Aorta (tissue), 5 donors: ENCODE data around the gene PRR22. TPM values are rescaled to one million over a fixed set of nuclear protein-coding genes. Genes with fewer than 3 reads are reported as not detected.

ENCODE experiments used
- ATAC-seq: fragments of 200-7000 bp; cut with Tn5 transposase; one replicate; pipeline ENCODE4 v1.9.1; 2022; ENCODE audit warnings: moderate library complexity; ENCODE audit not compliant: low FRiP score
- DNase-seq, 2 donors: peaks; one replicate each; pipeline ENCODE4 v3.0.0-alpha.2; 2020
- H3K27ac ChIP-seq, 2 donors: one replicate each; pipeline ENCODE4 v1.5.1; 2013; ENCODE audit warnings: low read length in 2 of 2, mild to moderate bottlenecking in 2 of 2, moderate library complexity in 2 of 2, control low read depth in 1 of 2, inconsistent platforms in 1 of 2, low read depth in 1 of 2
- H3K27me3 ChIP-seq, 2 donors: one replicate each; pipeline ENCODE4 v1.6.1; 2013; ENCODE audit warnings: control low read depth in 1 of 2, low read length in 1 of 2, mild to moderate bottlenecking in 1 of 2, moderate library complexity in 1 of 2; ENCODE audit not compliant: insufficient read depth in 2 of 2, control insufficient read depth in 1 of 2
- H3K36me3 ChIP-seq, 2 donors: one replicate each; pipeline ENCODE4 v1.6.1; 2013; ENCODE audit warnings: control low read depth in 1 of 2, low read length in 1 of 2, mild to moderate bottlenecking in 1 of 2; ENCODE audit not compliant: insufficient read depth in 2 of 2, control insufficient read depth in 1 of 2
- H3K4me1 ChIP-seq, 2 donors: one replicate each; pipeline ENCODE4 v1.6.1; 2013; ENCODE audit warnings: low read length in 2 of 2, control low read depth in 1 of 2, mild to moderate bottlenecking in 1 of 2, moderate library complexity in 1 of 2; ENCODE audit not compliant: insufficient read depth in 2 of 2, control insufficient read depth in 1 of 2
- H3K4me3 ChIP-seq, 2 donors: one replicate each; pipeline ENCODE4 v1.5.1; 2013; ENCODE audit warnings: low read length in 2 of 2, control low read depth in 1 of 2, mild to moderate bottlenecking in 1 of 2
- H3K9me3 ChIP-seq: one replicate; pipeline ENCODE4 v1.6.1; 2013; ENCODE audit warnings: mild to moderate bottlenecking, low read length; ENCODE audit not compliant: control insufficient read depth
- WGBS, 2 donors: extraction: QIAGEN DNeasy Blood & Tissue Kit; methylation state at CpG; one replicate each; pipeline ENCODE4 v1.1.7; 2013; 5-methylcytosine and 5-hydroxymethylcytosine counted together
- intact Hi-C, 2 donors: fragments of 100-400 bp; cut with DNase I; formaldehyde crosslinking; loops; one replicate each; pipeline versions ENCODE4 v1.14.2 to v1.15.0; 2022
- polyA plus RNA-seq, 2 donors: library from polyadenylated mRNA; stranded (reverse); fragments of 200-250 nt; gene quantifications; one replicate each; pipeline ENCODE4 v1.2.3, GENCODE V29; 2013
- total RNA-seq, 2 donors: library from RNA; stranded (reverse); fragmentation: NEBNext Ultra II Directional; extraction: Animal tissue kit (Norgen Biotek cat#: 25700); gene quantifications; one replicate each; pipeline ENCODE4 v1.2.1, GENCODE V29; 2021
- donor health status: healthy with polysubstance abuse.
- donor health status: Bipolar disorder and iron deficiency.
- donor health status: DM: no; HTN: no; CAD: no.
- donor health status: DM: no; HTN: no; CAD: no.
- donor health status: DM: yes; HTN: yes; CAD: no.

The PRR22 gene
- total and polyA plus RNA-seq, 4 donors, result 0.38 to 5.2 (median 1.1) TPM

DNA sequence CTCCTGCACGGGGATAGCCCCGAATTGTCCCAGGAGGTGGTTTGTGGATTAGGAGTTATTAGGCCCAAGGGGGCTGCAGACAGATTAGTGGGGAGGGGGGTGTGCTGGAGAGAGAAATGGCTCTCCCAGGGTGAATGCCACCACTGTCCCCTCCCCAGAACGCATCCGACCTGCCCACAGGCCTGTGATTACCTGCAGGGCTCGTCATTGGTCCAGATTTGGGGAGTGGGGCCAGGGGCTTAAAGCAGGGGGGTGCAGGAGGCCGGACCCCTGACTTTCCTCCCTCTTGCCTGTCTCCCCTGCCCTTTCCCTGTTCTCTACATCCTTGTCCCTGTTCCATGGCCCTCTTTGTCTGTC is 21.6 kb upstream of the PRR22 start:
- no peak for DNase-seq
- H3K27ac ChIP-seq, result no peak overlapping the region

GRCh38 chr19:5805462-5806132 is 21.1 kb upstream of the PRR22 start:
- peak in 1 of 2 donors; percentile 41 for DNase-seq

More for the DNA sequence above, 21.6 kb upstream of the PRR22 start:
- no peaks in the 10 kb centered on the region for H3K36me3 ChIP-seq
- WGBS, 2 donors, result 27 to 43% methylated on average over 6 of the region's 6 CpGs
- no peak overlapping the region for H3K4me3 ChIP-seq
- H3K27me3 ChIP-seq, result no peaks in the 10 kb centered on the region
- H3K9me3 ChIP-seq, result no peaks in the 10 kb centered on the region
- intact Hi-C loops, result loop anchor here (10.0 kb wide), 2 partner anchors 89 to 219 kb away; no protein-coding TSS in a partner anchor
- H3K4me1 ChIP-seq, result no peaks in the 10 kb centered on the region
- ATAC-seq, result no peak

DNA sequence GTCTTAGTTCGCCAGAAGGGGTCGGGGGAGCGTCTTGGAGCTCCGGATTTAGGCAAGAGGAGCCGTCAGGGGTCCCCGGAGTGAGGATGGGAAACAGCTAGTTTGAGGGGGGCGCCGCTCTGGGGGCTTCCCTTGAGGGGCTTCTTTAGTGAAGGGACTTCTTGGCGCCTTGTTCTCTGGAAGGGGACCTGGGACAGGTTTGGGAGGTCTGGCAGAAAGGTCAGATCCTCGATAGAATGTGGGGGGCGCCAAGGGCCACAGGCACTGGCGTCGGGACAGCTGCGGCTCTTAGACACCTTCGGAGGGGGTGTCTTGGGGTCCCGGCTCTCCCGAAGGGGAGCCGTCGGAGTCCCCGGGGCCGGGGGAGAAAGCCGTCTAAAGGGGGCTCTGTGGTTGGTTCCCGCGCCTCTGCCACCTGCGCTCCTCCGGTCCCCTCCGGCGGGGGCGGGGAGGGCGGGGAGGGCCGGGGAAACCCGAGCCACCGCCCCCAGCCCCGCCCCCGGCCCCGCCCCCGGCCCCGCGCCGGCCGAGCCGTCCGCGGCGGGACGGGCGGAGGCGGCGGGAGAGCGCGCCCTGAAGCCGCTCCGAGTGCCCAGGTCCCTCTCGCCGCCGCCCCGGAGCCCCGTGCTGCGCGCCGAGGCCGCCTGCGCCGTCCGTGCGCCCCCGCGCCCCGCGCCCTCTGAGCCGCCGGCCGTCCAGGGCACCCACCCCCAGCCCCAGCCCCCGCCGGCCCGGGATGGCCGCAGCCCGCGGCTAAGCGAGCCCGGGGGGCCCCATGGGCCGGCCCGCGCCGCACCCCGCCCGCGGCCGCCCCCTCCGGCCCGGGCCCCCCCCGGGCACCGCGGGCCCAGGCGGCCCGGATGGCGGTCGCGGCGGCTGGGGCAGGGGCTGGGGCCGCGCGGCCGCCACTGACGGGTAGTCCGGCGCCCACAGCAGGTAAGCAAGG is 20.2 kb upstream of the PRR22 start, which contains the start of gene NRTN:
NRTN (plus strand) TSS at position 552 of the 946 bp plus-strand sequence. CDS start 19,099 bp downstream, outside the sequence.
- intact Hi-C loops, result loop anchor here (10.0 kb wide), 2 partner anchors 90 to 220 kb away; no protein-coding TSS in a partner anchor

More at GRCh38 chr19:5805462-5806132, 21.1 kb upstream of the PRR22 start:
- no peaks in the 10 kb centered on the region for H3K4me1 ChIP-seq
- no peak overlapping the region for H3K4me3 ChIP-seq
- H3K27me3 ChIP-seq, result no peaks in the 10 kb centered on the region
- ATAC-seq, result no peak
- no peaks in the 10 kb centered on the region for H3K36me3 ChIP-seq
- intact Hi-C loops, result loop anchor here (10.0 kb wide), 2 partner anchors 89 to 219 kb away; no protein-coding TSS in a partner anchor
- WGBS, 2 donors, result 2% methylated on average over 41 to 46 of the region's 46 CpGs
- H3K9me3 ChIP-seq, result no peaks in the 10 kb centered on the region
- no peak overlapping the region for H3K27ac ChIP-seq

DNA sequence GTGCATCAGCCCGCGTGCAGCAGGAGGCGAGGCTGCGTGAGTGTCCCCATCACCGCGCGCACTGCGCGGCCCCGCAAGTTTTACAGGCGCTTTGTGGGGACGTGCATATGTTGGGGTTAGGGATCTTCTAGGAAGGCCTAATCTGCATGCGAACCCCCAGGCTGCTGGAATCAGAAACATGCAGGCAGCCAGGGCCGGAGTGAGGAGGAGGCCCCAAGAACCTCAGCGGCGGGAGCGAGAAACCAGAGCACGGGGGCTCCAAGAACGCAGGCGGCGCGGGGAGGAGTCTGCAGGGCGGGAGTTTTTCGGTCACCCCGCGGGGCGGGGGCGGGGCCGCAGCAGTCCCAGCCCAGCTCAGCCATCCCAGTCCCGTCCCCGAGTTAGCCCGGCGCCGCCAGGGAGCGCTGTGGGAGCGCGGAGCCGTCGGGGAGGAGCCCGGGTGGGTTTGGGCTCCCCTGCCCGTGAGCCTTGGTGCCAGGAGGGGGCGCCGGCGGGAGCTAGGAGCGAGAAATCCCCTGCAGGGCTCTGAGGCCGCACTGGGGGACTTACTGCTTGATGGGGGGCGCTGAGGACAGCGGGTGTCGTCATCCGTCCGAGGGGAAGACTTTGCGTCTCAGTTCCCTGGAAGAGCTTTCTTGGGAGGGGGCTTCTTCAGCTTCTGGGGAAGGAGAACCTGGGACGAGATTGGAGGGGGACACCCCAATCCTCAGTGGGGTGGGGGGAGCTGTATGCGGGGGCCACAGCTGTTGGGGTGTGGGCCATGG is 19.4 kb upstream of the PRR22 start:
- no peak overlapping the region for H3K4me3 ChIP-seq
- no peaks in the 10 kb centered on the region for H3K27me3 ChIP-seq
- DNase-seq (peak; percentile 85 to 93), ATAC-seq (peak; percentile 81)
- H3K36me3 ChIP-seq, result no peaks in the 10 kb centered on the region
- H3K4me1 ChIP-seq, result no peaks in the 10 kb centered on the region
- intact Hi-C loops, result loop anchor here (10.0 kb wide), 2 partner anchors 91 to 221 kb away; no protein-coding TSS in a partner anchor
- no peaks in the 10 kb centered on the region for H3K9me3 ChIP-seq
- WGBS, 2 donors, result 2% methylated on average over 47 to 54 of the region's 54 CpGs
- H3K27ac ChIP-seq, result no peak overlapping the region

More for the DNA sequence above, 20.2 kb upstream of the PRR22 start, which contains the start of gene NRTN:
- Histone ChIP-seq H3K27ac (no peak within 1 kb of the TSS), H3K27me3 (no peaks in the 10 kb centered on the region), H3K4me3 (no peak within 1 kb of the TSS), H3K36me3 (no peaks in the 10 kb centered on the region), H3K4me1 (no peaks in the 10 kb centered on the region), H3K9me3 (no peaks in the 10 kb centered on the region)
- no peak for ATAC-seq
- WGBS, 2 donors, result 1 to 2% methylated on average over 40 to 106 of the region's 107 CpGs
- peak in 1 of 2 donors; percentile 44 for DNase-seq

GRCh38 chr19:5803441-5803751 is 18.9 kb upstream of the PRR22 start:
- 2 to 8% methylated on average over 8 of the region's 8 CpGs for WGBS, 2 donors
- H3K4me1 ChIP-seq, result no peaks in the 10 kb centered on the region
- DNase-seq, result no peak
- no peaks in the 10 kb centered on the region for H3K36me3 ChIP-seq
- intact Hi-C loops, result loop anchor here (10.0 kb wide), 2 partner anchors 91 to 221 kb away; no protein-coding TSS in a partner anchor
- ATAC-seq, result no peak
- H3K4me3 ChIP-seq, result no peak overlapping the region
- H3K9me3 ChIP-seq, result no peaks in the 10 kb centered on the region
- H3K27ac ChIP-seq, result no peak overlapping the region
- no peaks in the 10 kb centered on the region for H3K27me3 ChIP-seq

- Histone ChIP-seq H3K36me3 (no peaks in the 10 kb centered on the region), H3K4me1 (no peaks in the 10 kb centered on the region), H3K4me3 (no peak overlapping the region), H3K27me3 (no peaks in the 10 kb centered on the region), H3K9me3 (no peaks in the 10 kb centered on the region), H3K27ac (no peak overlapping the region)
- no peak for ATAC-seq
- peak in 1 of 2 donors; percentile 49 for DNase-seq
- intact Hi-C loops, result loop anchor here (10.0 kb wide), 2 partner anchors 93 to 223 kb away; no protein-coding TSS in a partner anchor
- 9 to 11% methylated on average over 32 to 33 of the region's 33 CpGs for WGBS, 2 donors
Measured at GRCh38 chr19:5801796-5802619, 17.5 kb upstream of the PRR22 start.

- no peak for DNase-seq
- no peaks in the 10 kb centered on the region for H3K27me3 ChIP-seq
- intact Hi-C loops, result loop anchor here (10.0 kb wide), 2 partner anchors 94 to 224 kb away; no protein-coding TSS in a partner anchor
Measured at GRCh38 chr19:5800361-5801270, 16.1 kb upstream of the PRR22 start.

More at GRCh38 chr19:5800361-5801270, 16.1 kb upstream of the PRR22 start:
- Histone ChIP-seq H3K9me3 (no peaks in the 10 kb centered on the region), H3K4me3 (no peak overlapping the region), H3K4me1 (no peaks in the 10 kb centered on the region), H3K36me3 (no peaks in the 10 kb centered on the region), H3K27ac (no peak overlapping the region)
- 57 to 68% methylated on average over 17 of the region's 17 CpGs for WGBS, 2 donors
- no peak for ATAC-seq
